Adrenal gland (tissue), 5 donors: Measurements from ENCODE around the gene MFSD11.

ENCODE experiments used
- CTCF ChIP-seq, 6 experiments: fragments of 450-650 bp in 4 of 6; fragments of 200-600 bp in 2 of 6; sonication (generic) in 1 of 6; IDR thresholded peaks; 1 replicate in 5 of 6; 2 replicates in 1 of 6; pipeline versions ENCODE4 v1.5.1 to v1.8.0; 2016 to 2021; ENCODE audit warnings: antibody characterized with exemption in 6 of 6, mild to moderate bottlenecking in 2 of 6, moderate library complexity in 1 of 6
- POLR2A ChIP-seq, 2 donors: fragments of 450-650 bp; IDR thresholded peaks; one replicate each; pipeline ENCODE4 v1.6.1; 2017; ENCODE audit warnings: antibody characterized with exemption in 2 of 2, mild to moderate bottlenecking in 2 of 2, moderate library complexity in 1 of 2
- donor health status: DM: no; HTN: no; CAD: no.

GRCh38 chr17:76812263-76812662 lies 74.3 kb downstream of the MFSD11 start:
- TF ChIP-seq CTCF (IDR thresholded peaks at IDR 0.05) (no peak), POLR2A (IDR thresholded peaks at IDR 0.05) (no peak)
